Measurements from ENCODE around the gene ZNF362. TPM values are rescaled to one million over a fixed set of nuclear protein-coding genes. Genes with fewer than 3 reads are reported as not detected.

The ZNF362 gene
- total RNA-seq, 1 donor from 2014 or later = 69.8 TPM

- peaks cover 2% of the 10 kb centered on the region for H3K9me3 Mint-ChIP-seq (ENCODE audit: unreplicated experiment)
- H3K36me3 Mint-ChIP-seq (ENCODE audit: unreplicated experiment) = peaks cover 4% of the 10 kb centered on the region
- H3K27ac Mint-ChIP-seq (ENCODE audit: unreplicated experiment) = peak overlapping the region; percentile 38
- TF ChIP-seq CTCF (IDR thresholded peaks at IDR 0.05; ENCODE audit: partially characterized antibody, unreplicated experiment) = peak; percentile 88
- peaks cover 8% of the 10 kb centered on the region for H3K4me1 Mint-ChIP-seq (ENCODE audit: low read depth, unreplicated experiment)
- H3K27me3 Mint-ChIP-seq (ENCODE audit: unreplicated experiment) = peaks cover 12% of the 10 kb centered on the region
- no peak overlapping the region for H3K4me3 Mint-ChIP-seq (ENCODE audit: unreplicated experiment)
- peak; percentile 85 for DNase-seq
These were observed 42.5 kb downstream of the ZNF362 start for GRCh38 chr1:33298623-33299277.

- Mint-ChIP-seq H3K4me3 (ENCODE audit: unreplicated experiment) (no peak overlapping the region), H3K27me3 (ENCODE audit: unreplicated experiment) (peaks cover 10% of the 10 kb centered on the region), H3K4me1 (ENCODE audit: low read depth, unreplicated experiment) (peaks cover 8% of the 10 kb centered on the region), H3K36me3 (ENCODE audit: unreplicated experiment) (no peaks in the 10 kb centered on the region), H3K9me3 (ENCODE audit: unreplicated experiment) (no peaks in the 10 kb centered on the region), H3K27ac (ENCODE audit: unreplicated experiment) (no peak overlapping the region)
- no peak for TF ChIP-seq CTCF (IDR thresholded peaks at IDR 0.05; ENCODE audit: partially characterized antibody, unreplicated experiment)
- no peak for DNase-seq
These were observed 43.3 kb downstream of the ZNF362 start for GRCh38 chr1:33299461-33300155.

DNA sequence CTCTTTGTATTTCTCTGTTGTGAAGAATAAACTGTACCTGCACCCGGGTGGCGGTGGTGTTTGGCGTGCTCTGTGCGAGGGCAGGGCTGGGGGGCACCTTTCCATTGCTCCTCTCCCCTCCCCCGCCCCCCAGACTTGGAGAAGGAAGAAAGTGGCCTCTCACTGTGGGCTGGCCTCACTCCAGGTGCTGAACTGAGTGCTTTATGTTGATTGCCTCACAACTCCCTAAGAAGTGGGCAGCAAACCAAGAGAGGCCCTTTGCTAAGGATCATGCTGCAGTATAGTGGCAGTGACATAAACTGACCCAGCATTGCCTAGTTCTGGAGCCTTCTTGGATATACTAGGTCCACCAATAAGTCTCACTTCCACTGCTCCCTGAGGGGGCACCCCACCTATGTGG, 44.4 kb downstream of the ZNF362 start:
- H3K4me1 Mint-ChIP-seq (ENCODE audit: low read depth, unreplicated experiment) = peaks cover 11% of the 10 kb centered on the region
- TF ChIP-seq CTCF (IDR thresholded peaks at IDR 0.05; ENCODE audit: partially characterized antibody, unreplicated experiment) = no peak
- DNase-seq = no peak
- H3K27ac Mint-ChIP-seq (ENCODE audit: unreplicated experiment) = no peak overlapping the region
- H3K27me3 Mint-ChIP-seq (ENCODE audit: unreplicated experiment) = peaks cover 10% of the 10 kb centered on the region
- H3K36me3 Mint-ChIP-seq (ENCODE audit: unreplicated experiment) = no peaks in the 10 kb centered on the region
- no peak overlapping the region for H3K4me3 Mint-ChIP-seq (ENCODE audit: unreplicated experiment)
- H3K9me3 Mint-ChIP-seq (ENCODE audit: unreplicated experiment) = peaks cover under 1% of the 10 kb centered on the region

DNA sequence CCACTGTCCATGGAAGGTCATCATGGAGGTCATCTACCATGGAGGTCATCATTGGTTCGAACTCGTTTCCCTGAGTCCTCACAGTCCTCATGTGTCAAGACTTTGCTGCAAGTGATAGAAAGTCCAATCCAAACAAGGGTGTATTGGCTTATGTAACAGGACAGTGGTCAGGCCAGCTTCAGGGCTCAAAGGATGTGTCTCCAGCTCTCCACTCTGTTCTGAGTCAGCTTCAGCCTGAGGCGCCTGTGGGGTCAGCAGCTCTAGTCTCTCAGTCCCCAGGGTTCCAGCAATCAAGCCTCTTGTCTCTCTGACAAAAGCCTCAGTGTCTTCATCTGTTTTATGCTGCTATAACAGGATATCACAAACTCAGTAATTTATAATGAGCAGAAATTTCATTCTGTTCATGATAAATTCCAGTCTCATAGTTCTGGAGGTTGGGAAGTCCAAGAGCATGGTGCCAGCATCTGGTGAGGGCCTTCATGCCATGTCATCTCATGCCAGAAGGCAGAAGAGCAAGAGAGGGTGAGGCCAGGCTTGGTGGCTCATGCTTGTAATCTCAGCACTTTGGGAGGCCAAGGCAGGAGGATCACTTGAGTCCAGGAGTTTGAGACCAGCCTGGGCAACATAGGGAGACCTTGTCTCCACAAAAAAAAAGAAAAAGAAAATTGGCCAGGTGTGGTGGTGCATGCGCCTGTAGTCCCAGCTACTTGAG, 45.1 kb downstream of the ZNF362 start:
- Mint-ChIP-seq H3K27me3 (ENCODE audit: unreplicated experiment) (peaks cover 12% of the 10 kb centered on the region), H3K9me3 (ENCODE audit: unreplicated experiment) (peaks cover 3% of the 10 kb centered on the region), H3K4me3 (ENCODE audit: unreplicated experiment) (no peak overlapping the region), H3K27ac (ENCODE audit: unreplicated experiment) (no peak overlapping the region), H3K4me1 (ENCODE audit: low read depth, unreplicated experiment) (peaks cover 16% of the 10 kb centered on the region), H3K36me3 (ENCODE audit: unreplicated experiment) (no peaks in the 10 kb centered on the region)
- TF ChIP-seq CTCF (IDR thresholded peaks at IDR 0.05; ENCODE audit: partially characterized antibody, unreplicated experiment) = no peak
- no peak for DNase-seq

Data from glutamatergic neuron (in vitro differentiated cells).